Measurements from ENCODE around the gene IL12RB1.

Gene IL12RB1

GRCh38 chr19:18085702-18086457 is 854 bp downstream of the IL12RB1 start:
- no peak for DNase-seq

GRCh38 chr19:18083929-18084684 is 2.6 kb downstream of the IL12RB1 start:
- no peak for DNase-seq

GRCh38 chr19:18074192-18074591 is 12.5 kb downstream of the IL12RB1 start:
- no peak for DNase-seq

GRCh38 chr19:18073197-18073596 is 13.5 kb downstream of the IL12RB1 start:
- DNase-seq: no peak

- no peak for DNase-seq
Measured at GRCh38 chr19:18072335-18072734, 14.4 kb downstream of the IL12RB1 start.

GRCh38 chr19:18070181-18070580 is 16.6 kb downstream of the IL12RB1 start:
- DNase-seq: no peak

GRCh38 chr19:18069383-18069782 is 17.4 kb downstream of the IL12RB1 start:
- DNase-seq: no peak

- DNase-seq: no peak
Measured at GRCh38 chr19:18068395-18068794, 18.3 kb downstream of the IL12RB1 start.

- DNase-seq: no peak
Measured at GRCh38 chr19:18065173-18065495, 21.6 kb downstream of the IL12RB1 start.

- DNase-seq: peak; percentile 36
Measured at GRCh38 chr19:18063463-18063862, 23.3 kb downstream of the IL12RB1 start.

GRCh38 chr19:18062028-18062427 is 24.7 kb downstream of the IL12RB1 start:
- DNase-seq: no peak

GRCh38 chr19:18060472-18060871 is 26.3 kb downstream of the IL12RB1 start:
- DNase-seq: no peak

- DNase-seq: no peak
Measured at GRCh38 chr19:18059902-18060301, 26.8 kb downstream of the IL12RB1 start.

- DNase-seq: no peak
Measured at GRCh38 chr19:18059297-18059696, 27.4 kb downstream of the IL12RB1 start.

GRCh38 chr19:18058208-18059009 is 28.3 kb downstream of the IL12RB1 start:
- DNase-seq: peak; percentile 81

GRCh38 chr19:18057557-18057956 is 29.2 kb downstream of the IL12RB1 start:
- no peak for DNase-seq

- DNase-seq: no peak
Measured at GRCh38 chr19:18055967-18056366, 30.8 kb downstream of the IL12RB1 start.

- DNase-seq: no peak
Measured at GRCh38 chr19:18053576-18054219, 33.0 kb downstream of the IL12RB1 start.

- no peak for DNase-seq
Measured at GRCh38 chr19:18051887-18052286, 34.8 kb downstream of the IL12RB1 start.

- DNase-seq: no peak
Measured at GRCh38 chr19:18049385-18049784, 37.3 kb downstream of the IL12RB1 start.

GRCh38 chr19:18046059-18046718 is 40.5 kb downstream of the IL12RB1 start:
- DNase-seq: peak; percentile 26

GRCh38 chr19:18045307-18046050 is 41.3 kb downstream of the IL12RB1 start:
- no peak for DNase-seq

All from stimulated activated CD4-positive, alpha-beta T cell treated with anti-CD3 and anti-CD28 coated beads, Interleukin-4, amount 100 ng/mL, for 1 hour (primary cell).